GM21360 (cell line): ENCODE measurements around the gene NCAM1.

Experiments
- ATAC-seq: cut with Tn5 transposase; IDR thresholded peaks from one replicate; pipeline ENCODE4 v1.9.1; 2021; ENCODE audit warnings: mild to moderate bottlenecking, moderate library complexity; ENCODE audit not compliant: unreplicated experiment

NCAM1 gene

GRCh38 chr11:113248702-113249490 is 287.7 kb downstream of the NCAM1 start:
- ATAC-seq, result no peak

- ATAC-seq, result no peak
Measured at GRCh38 chr11:113249491-113249763, 288.2 kb downstream of the NCAM1 start.

GRCh38 chr11:113249786-113250185 is 288.6 kb downstream of the NCAM1 start:
- ATAC-seq, result no peak

GRCh38 chr11:113251281-113251680 is 290.1 kb downstream of the NCAM1 start:
- ATAC-seq, result no peak

- no peak for ATAC-seq
Measured at GRCh38 chr11:113253406-113253805, 292.2 kb downstream of the NCAM1 start.

GRCh38 chr11:113255096-113255495 is 293.9 kb downstream of the NCAM1 start:
- no peak for ATAC-seq

GRCh38 chr11:113255741-113256140 is 294.5 kb downstream of the NCAM1 start:
- ATAC-seq, result no peak

- ATAC-seq, result no peak
Measured at GRCh38 chr11:113256431-113257202, 295.4 kb downstream of the NCAM1 start.

- no peak for ATAC-seq
Measured at GRCh38 chr11:113260096-113260425, 298.8 kb downstream of the NCAM1 start.

- no peak for ATAC-seq
Measured at GRCh38 chr11:113260541-113260940, 299.3 kb downstream of the NCAM1 start.

- no peak for ATAC-seq
Measured at GRCh38 chr11:113261709-113262475, 300.7 kb downstream of the NCAM1 start.

GRCh38 chr11:113262594-113262993 is 301.4 kb downstream of the NCAM1 start:
- ATAC-seq, result no peak

- no peak for ATAC-seq
Measured at GRCh38 chr11:113263458-113264259, 302.4 kb downstream of the NCAM1 start.

GRCh38 chr11:113265362-113265761 is 304.1 kb downstream of the NCAM1 start:
- no peak for ATAC-seq

- ATAC-seq, result no peak
Measured at GRCh38 chr11:113267493-113267892, 306.3 kb downstream of the NCAM1 start.

GRCh38 chr11:113269096-113269495 is 307.9 kb downstream of the NCAM1 start:
- ATAC-seq, result no peak

- ATAC-seq, result no peak
Measured at GRCh38 chr11:113269636-113270035, 308.4 kb downstream of the NCAM1 start.

- no peak for ATAC-seq
Measured at GRCh38 chr11:113270080-113270479, 308.9 kb downstream of the NCAM1 start.

GRCh38 chr11:113271551-113272245 is 310.5 kb downstream of the NCAM1 start:
- ATAC-seq, result no peak

GRCh38 chr11:113272281-113272680 is 311.1 kb downstream of the NCAM1 start:
- no peak for ATAC-seq
